HG02973 (cell line): Measurements from ENCODE around the gene DMRTC2.

ENCODE experiments used
- ATAC-seq: cut with Tn5 transposase; IDR thresholded peaks from one replicate; pipeline ENCODE4 v1.9.1; 2021; ENCODE audit warnings: moderate library complexity; ENCODE audit not compliant: unreplicated experiment

DMRTC2 gene

GRCh38 chr19:41845051-41845590 lies 279 bp downstream of the DMRTC2 start:
- ATAC-seq, result no peak

DNA sequence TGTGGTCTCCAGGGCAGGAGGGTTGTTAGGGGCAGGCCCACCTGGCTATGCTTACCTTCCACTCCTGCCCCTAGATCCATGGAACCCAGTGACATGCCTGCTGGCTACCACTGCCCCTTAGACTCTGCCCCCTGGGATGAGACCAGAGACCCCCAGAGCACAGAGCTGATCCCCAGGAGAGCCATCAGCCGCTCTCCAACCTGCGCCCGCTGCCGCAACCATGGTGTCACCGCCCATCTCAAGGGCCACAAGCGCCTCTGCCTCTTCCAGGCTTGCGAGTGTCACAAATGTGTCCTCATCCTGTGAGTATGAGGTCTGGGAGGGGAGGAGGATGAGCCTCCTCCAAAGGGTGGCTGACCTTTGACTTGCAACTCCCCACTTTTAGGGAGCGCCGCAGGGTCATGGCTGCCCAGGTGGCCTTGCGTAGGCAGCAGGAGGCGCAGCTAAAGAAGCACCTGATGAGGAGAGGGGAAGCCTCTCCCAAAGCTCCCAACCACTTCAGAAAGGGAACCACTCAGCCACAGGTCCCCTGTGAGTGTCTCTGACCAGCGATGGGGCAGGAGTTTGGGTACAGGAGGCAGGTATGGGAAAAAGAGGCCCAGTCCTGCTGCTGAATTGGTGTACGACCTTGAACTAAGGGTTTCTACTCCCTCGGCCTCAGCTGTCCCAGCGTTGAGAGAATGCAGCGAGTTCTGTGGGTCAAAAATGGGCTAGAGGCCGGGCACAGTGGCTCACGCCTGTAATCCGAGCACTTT lies 2.7 kb downstream of the DMRTC2 start:
- ATAC-seq, result no peak

DNA sequence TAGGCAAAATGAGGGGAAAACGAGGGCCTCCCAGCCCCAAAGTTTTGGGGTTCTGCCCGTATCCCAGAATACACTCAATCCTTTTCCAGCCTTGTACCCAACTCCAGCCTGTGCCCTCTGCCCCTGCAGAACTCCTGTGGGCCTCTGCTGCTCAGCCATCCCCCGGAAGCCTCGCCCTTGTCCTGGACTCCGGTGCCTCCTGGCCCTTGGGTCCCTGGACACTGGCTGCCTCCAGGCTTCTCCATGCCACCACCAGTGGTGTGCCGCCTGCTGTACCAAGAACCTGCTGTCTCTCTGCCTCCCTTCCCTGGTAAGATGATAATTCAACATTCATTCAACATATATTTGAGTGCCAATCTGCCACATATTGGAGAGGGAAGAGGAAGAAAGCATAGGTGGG lies 3.8 kb downstream of the DMRTC2 start:
- no peak for ATAC-seq

GRCh38 chr19:41849067-41849466 lies 4.2 kb downstream of the DMRTC2 start:
- no peak for ATAC-seq

DNA sequence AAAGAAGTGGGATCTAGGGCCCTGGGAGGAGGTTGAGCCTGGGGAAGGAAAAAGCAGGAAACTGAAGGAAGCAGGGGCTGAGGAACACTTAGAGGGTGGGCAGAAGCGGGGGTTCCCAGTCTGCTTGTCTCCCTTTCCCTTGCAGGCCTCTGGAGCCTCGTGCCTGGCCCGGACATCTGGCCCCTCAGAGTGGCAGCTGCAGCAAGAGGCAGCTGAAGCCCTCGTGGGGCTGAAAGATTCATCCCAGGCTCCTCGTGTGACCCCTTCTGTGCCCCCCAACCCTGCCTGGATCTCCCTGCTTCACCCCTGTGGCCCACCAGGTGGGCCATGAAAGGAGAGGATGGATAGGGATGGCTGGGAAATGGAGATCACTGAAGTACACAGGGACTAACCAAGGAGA lies 5.5 kb downstream of the DMRTC2 start:
- no peak for ATAC-seq

DNA sequence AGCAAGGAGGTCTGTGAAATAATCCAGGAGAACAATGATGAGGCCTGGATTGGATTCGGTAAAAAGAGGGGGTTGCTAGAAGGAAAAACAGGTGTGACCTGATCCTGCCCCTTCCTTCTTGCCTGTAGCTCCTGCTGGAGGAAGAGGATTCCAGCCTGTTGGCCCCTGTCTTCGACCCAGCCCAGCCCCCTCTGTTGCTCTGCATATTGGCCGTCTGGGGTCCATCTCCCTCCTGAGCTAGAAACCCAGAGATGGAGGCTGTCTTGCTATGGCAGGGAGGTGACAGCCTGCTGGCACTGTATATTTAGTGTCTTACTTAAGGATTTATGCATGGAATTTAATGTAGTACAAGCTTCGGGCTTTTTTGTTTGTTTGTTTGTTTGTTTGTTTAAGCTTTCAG lies 6.6 kb downstream of the DMRTC2 start:
- no peak for ATAC-seq

- ATAC-seq, result no peak
These were observed 8.5 kb downstream of the DMRTC2 start for GRCh38 chr19:41853344-41853743.

- ATAC-seq, result no peak
These were observed 8.9 kb downstream of the DMRTC2 start for GRCh38 chr19:41853768-41854167.

- ATAC-seq, result no peak
These were observed 14.4 kb downstream of the DMRTC2 start for GRCh38 chr19:41859213-41859617.

DNA sequence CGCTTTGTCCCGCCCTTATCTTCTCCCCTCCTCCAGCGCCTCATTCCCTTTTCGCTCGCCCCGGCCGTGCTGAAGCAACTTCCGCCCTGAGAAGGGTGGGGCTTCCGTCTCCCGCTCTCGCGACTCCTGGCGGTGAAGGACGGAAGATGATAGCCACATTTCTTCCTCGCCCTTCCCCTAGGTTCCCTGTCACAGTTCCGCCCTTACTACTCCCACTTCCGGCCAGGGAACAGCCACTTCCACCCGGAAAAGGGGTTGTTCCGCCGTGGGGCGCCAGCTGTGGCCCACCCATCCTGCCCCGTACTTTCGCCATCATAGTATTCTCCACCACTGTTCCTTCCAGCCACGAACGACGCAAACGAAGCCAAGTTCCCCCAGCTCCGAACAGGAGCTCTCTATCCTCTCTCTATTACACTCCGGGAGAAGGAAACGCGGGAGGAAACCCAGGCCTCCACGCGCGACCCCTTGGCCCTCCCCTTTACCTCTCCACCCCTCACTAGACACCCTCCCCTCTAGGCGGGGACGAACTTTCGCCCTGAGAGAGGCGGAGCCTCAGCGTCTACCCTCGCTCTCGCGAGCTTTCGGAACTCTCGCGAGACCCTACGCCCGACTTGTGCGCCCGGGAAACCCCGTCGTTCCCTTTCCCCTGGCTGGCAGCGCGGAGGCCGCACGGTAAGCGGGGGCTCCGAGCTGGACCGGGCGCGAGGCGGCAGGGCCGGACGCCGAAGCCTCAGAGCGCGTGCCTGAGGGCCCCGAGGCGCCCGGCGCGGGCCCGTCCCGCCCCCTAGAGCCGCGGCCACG lies 15.0 kb downstream of the DMRTC2 start, which contains the start of gene RPS19:
Gene RPS19 (plus strand): TSS at position 638 of the 801 bp plus-strand sequence. CDS start 520 bp downstream, outside the sequence.
- ATAC-seq, result peak; percentile 70

- no peak for ATAC-seq
These were observed 15.7 kb downstream of the DMRTC2 start for GRCh38 chr19:41860419-41861115.

DNA sequence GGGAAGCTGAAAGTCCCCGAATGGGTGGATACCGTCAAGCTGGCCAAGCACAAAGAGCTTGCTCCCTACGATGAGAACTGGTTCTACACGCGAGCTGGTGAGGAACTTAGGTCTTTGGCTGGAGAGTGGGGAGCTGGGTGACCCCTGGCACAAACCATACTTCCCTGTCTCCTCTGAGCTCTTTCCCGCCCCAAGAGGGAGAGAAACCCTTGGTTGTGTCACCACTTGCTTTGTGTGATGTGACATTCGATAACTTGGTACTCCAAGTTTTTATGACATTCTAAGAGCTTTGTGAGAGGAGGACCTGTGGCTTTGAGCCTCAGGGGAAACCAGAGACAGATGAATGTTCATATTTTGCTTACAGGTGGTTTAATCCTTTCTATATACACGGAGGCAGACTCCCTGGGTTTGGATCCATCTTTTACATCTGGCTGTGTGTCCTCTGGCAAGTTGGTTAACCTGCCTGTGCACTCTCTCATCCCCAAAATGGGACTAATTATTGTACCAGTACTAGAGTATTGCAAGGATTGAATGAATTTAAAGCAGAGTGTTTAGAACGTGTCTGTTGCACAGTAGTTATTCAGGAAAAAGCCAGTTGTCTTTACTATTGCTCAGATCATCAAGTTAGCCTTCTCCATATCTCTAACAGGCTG lies 16.4 kb downstream of the DMRTC2 start:
- no peak for ATAC-seq

DNA sequence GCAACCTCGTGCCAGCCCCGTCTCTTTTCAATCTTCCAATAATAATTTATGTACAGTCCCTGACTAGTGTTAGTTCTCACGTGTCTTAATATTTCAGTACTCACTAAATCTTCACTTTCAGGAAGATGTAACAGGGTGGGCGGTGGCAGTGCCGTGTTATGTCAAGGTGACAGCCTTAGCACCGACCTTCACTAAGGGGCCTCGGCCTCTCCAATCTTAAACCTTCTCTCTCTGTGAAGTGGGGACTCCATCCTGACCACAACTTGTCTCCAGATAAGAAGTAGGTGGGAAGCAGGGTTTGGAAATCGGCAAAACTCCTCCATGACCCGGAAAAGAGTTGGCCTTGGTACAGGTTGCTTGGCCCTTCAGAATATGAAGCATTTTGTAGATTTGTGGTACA lies 17.0 kb downstream of the DMRTC2 start:
- no peak for ATAC-seq

DNA sequence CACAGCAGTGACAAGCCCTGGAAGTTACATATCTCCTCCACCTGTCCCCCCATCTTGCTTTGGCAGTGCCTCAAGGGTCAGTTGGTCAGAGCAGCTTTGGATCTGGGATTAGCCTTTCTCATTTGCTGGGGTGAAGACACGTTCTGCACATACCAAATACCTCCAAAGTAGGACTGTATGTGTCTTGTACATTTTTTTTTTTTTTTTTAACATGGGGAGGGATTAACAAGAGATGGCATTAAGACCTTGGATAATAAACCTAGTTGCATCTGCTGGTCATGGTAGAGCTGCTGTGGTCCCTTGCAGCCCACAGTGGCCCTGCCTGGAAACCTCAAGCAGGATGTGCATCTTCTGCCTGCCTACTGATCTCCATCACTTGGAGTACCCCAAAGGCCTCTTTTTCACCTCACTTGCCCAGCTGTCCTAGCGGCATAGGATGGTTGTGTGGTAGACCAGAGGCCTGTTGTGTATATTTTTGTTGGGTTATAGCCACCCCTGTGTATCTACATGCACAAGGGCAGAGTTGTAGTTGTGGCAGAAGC lies 17.7 kb downstream of the DMRTC2 start:
- ATAC-seq, result no peak

- ATAC-seq, result no peak
These were observed 18.5 kb downstream of the DMRTC2 start for GRCh38 chr19:41863209-41863931.

DNA sequence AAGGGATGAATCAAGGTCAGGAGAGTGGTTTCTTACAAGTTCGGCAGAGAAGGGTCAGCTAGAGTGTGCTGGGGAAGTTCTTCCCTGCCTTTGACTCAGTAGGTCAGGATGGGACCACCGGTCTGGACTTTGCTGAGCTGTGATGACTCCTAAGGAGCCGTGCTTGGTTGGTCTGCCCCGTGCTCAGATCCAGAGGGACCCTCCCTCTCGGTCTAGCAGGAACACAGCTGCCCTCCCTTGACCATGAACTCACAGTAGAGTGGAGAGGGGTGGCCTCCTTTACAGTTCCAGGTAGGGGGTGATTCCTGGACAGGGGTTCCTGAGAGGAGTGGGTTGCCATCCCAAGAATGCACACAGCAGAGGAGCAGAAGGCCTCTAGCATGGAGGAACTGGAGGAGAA lies 19.5 kb downstream of the DMRTC2 start:
- no peak for ATAC-seq

DNA sequence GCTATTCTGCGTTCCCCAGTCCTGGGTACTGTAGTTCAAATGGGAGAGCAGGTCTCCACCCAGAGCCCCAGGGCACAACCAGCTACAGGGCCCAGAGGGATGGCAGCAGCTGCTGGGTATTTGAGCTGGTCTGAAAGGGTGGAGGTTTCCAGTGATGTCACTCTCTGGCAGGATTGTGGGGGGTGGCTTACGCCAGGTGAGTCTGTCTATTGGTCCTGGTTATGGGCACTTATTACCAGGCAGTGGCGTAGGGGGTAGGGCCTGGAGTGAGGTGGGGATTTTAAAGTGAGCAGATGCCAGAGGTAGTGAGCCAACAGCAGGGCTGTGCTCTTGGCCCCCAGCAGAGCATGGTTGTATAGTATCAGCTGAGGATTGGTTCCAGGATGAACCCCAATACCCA lies 21.4 kb downstream of the DMRTC2 start:
- ATAC-seq, result no peak

DNA sequence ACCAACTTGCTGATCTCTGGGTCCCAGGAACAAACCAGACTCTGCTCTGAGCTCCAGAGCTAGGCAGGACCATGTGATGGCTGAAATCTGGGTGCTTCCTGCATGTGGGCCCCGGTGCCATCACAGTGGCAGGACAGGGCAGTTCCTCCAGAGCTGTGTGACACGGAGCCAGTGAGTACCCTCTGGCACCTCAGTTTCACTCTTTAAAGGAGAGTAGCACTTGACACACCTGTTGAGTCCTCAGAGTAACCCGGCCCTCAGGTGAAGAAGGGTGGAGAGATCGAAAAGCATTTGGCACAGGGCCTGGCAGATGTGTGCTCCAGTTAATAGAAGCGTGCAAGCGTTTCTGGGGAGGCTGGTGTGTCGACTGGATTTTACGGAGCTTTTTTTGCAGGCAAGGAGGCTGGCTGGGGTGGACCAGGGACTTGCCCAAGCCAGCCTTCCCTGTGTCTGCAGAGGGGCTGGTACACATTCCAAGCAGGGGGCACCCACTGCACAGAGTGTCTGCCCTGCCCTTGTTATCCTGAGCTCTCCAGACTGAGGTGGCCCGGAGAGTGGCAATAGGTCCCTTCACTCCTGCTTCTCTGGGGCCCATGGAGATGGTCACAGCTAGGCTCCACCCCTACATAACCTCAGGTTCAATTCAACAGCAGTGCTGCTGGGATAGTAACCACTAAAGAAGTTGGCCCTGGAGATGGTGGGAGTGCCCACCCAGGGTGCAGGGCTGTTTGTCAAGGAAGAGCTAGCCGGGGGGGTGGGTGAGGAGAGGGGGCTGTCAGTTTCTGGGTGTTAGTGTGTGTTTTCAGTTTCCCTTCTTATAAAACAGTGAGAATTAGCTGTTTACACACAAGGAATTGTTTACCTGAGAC lies 23.5 kb downstream of the DMRTC2 start:
- no peak for ATAC-seq

DNA sequence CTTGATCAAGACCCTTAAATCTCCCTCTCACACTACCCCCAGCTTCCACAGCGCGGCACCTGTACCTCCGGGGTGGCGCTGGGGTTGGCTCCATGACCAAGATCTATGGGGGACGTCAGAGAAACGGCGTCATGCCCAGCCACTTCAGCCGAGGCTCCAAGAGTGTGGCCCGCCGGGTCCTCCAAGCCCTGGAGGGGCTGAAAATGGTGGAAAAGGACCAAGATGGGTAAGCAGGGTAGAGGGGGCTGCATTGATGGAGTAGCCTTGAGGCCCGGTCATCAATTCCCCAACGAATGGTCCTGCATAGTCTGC lies 24.1 kb downstream of the DMRTC2 start:
- no peak for ATAC-seq
